Activated naive CD4-positive, alpha-beta T cell (primary cell): ENCODE results near the gene ENOX1.
"Not testable (repeated sequence)": the region's sequence is repeated elsewhere in the genome, so short reads cannot be mapped to it uniquely, and the experiment has no call there.

Experiments
- DNase-seq, 4 experiments: peaks; one replicate each; lab custom pipeline; 2025; lab: John Stamatoyannopoulos, UW

The ENOX1 gene

DNA sequence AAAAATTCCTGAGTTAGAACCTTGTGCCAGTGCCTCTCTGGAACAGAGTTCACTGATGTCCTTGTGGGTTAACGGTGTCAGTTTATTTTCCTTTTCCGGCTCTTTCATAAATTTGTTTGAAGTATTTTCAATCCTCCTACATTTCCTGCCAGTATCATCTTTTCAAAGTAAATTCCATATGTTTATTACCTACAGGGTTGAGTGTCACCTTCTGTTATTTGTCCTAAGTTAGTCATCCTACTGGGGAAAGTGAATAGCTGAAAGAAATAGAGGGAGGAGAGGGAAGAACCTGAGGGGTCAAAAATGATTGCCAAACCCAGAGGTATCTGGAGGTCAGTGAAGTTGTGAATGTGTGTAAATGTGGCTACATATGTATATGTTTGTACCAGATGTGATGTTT, 582.2 kb downstream of the ENOX1 start:
- DNase-seq = no peak

DNA sequence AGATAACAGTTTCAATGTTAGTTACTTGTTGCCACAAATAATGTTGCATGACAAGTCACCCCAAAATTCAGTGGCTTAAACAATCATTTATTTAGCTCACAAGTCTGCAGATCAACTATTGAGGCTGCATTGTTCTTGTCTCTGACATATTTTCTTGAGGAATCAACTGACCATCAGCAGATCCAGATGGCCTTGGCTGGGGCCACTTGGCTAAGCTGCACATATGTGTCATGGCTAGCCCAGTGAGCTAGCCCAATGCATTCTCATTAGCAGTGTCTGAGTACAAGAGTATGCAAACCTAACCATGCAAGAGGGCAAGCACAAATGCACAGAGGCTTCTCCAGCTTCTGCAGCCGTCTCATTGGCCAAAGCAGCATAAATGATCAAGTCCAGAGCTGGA, 583.0 kb downstream of the ENOX1 start:
- no peak for DNase-seq

DNA sequence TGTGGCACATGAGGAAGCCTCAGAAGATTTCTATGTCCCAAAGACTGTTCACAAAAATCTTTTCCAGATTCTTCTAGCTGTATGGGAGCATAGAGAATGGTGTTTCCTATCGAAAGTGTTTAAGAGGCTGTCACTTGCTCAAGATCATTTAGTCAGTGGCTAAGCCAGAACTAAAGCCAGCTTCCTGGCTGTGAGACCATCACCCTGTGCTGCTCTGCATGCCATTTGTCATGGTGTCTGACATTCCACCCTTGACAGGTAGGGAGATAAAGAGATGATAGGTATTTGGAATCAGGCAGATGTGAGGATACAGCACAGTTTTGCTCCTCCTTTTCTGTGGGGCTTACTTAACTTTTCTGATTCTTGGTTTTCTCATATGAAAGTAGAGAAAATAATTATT, 586.0 kb downstream of the ENOX1 start:
- no peak for DNase-seq

DNA sequence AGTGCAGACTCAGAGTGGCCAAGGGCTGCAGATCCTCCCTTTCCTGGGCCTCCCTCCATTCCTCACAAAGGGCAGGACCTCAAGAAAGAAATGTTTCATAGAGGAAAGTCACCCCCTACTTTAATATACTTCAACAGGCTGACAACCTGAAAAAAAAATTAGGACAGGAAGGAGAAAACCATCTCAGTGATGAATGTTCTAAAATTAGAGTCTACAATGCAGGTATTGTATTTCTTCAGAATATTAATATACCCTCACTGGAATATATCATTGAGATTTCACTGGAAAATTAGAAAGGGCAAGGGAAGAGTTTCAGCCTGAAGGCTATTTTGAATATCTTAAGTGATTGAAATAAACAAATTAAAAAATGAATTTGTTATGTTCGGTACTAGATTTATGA, 586.5 kb downstream of the ENOX1 start:
- DNase-seq = no peak

DNA sequence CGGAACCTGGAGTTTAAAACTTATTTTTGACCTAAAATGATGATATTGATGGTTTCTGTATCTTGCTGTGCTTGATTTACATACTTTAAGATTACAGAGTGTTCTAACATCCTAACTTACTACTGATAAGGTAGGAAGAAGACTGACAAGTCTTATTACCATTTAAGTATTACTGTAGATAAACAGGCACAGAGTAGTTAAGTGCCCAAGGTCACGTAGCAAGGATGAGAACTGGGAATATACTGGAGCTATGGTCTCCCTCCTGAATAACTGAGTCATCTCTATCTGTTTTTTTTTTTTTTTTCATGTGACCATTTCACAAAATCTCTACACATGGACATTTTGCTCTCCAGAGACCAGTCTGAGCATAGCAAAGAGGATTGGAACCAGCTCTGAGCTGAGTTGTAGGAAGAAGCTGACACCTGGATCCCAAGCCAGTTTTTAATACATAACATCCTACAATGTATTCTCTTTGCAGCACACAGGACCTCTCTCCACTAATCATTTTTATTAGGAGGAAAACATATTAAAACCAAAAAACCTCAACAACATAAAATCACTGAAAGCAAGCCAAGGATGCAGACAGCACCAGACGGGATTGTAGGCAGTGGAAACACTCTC, 589.9 kb downstream of the ENOX1 start:
- no peak for DNase-seq

DNA sequence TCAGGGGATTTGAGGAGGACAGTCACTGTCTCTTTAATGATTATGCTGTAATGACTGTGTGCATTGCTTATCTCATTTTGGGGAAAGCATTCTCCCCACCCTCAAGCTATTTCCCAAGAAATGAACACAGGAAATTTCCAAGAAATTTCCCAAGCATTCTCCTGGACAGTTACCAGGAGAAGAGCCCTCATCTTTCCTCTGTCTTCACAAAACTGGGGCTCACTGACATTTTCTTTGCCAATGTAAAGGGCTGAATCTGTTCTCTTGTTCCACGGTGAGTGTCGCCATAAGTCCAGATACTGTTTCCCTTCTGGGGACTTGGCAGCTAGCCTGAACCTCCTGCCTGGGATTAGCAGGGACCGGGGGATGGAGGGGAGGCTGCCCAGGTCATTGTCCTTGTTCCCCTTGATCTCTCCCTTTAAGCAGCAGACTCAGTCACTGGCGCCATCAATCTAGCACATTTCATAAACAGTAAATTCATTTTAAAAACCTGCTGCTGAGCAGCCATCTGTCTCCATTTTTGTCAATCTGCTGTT, 590.6 kb downstream of the ENOX1 start:
- DNase-seq = no peak

DNA sequence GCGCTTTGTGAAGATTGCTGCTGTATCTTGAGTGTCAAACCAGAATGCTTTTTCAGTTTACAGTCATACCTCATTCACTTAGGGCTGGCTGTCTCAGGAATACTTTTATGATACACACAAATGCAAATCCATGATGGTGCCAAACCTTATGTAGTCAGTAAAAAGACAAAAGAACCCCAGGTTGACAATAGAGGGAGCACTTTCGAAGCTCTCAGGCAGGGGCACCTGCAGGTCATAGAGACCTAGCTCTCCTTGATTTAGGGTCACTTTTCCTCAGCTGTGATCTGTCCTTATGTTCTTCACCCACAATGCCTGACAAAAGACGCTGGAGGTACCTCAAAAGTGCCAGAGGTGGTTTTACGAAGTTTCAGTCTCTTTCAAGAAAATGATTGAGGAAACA, 591.2 kb downstream of the ENOX1 start:
- no peak for DNase-seq

DNA sequence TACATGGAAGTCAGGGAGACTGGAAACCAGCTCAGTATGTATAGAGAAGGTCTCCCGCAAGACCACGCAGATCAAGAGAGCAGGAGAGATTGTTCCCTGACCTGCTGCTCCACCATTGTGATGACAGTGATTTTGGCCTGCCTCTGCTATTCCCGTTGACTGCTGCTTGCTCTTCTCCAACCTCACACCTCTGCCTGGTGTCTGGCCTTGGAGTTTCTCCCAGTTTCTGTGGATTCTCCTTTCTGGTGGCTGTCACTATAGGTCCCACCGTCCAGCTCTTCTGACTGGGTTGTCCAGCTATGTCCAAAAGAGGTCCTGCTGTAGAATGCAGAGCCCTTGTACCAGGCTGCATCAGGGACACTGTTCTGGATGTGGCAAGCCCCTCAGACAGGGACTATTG, 591.7 kb downstream of the ENOX1 start:
- DNase-seq = no peak

DNA sequence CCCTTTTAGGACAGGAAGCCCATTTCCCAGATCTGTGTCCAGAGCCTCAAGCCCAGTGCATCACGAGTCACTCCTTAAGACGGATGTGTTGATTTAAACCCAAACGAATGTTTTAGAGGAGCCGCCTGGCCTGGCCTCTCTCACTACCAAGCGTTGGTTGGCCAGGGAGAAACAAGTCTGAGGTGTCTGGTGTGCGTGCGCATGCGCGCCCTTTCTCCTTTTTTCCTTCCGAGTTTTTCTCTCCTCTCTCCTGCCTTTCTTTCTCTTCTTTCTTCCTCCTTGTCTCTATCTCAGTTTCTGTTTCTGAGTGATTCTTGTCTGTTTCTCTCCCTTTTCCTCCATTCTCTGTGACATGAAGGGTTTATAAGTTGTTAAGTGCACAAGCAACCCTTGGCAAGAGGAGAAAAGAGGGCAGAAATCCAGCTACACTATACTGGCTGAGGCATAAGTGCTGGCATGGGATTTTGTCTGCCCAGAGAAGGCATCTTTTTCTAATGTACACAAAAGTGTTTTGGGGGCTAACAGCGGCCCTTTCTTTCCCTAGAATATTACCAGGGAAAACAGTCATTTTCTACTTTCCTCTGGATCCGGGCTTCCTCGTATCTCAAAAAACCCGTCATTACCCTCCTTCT, 592.9 kb downstream of the ENOX1 start:
- DNase-seq = no peak

DNA sequence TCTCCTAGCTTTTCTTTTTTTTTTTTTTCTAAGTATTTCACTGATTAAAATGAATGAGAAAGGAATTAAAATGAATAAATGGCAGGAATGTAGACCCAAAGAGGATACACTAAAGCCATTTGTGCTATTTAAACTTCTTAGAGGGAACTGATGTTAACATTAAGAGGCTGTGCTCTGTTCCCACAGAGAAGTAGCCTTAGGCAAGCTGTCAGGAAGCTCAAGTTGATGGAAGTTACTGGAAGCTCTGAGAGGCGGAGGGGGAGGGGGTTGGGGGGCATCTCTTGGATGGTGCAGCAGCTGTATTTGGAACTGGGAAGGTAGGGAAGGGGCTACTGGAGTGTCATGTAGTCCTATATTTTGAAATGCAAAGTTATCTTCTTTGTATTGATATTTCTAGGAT, 595.2 kb downstream of the ENOX1 start:
- no peak for DNase-seq

DNA sequence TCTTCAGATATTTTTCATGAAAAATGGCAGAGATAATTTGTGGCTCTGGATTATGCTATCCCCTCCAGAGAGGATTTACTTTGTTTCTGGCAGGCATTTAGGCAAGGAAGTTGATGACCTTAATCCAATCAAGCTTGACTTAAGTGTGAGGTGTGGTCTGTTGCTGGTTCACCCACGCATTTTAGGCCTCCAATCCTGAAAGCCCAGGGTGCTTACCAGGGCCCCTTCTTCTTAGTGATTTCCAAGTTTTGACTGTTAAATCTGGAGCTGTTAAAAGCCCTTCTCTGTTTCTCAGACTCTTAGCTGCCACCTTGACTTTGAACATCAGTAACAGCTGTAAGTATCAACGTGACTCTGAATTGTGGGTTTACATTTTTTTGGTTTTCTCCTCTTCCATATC, 601.5 kb downstream of the ENOX1 start:
- no peak for DNase-seq

DNA sequence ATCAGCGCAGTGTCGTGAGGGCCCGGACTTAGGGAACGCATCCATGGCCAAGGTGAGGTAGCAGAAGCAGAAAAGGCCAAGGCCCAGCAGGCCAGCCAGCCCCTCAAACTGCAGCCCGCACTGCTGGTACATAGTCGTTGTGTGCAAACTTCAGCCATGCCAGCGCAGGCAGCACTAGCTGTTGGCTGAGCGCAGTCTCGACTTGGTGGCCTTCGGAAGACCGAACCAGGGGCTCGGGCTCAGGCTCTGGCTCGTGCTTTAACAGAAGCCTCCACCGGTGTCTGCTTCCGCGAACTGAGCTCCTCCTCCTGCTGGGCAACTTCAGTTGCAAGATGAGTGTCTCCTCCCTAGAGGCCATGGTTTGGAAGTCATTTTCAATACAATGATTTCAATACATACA, 605.9 kb downstream of the ENOX1 start:
- DNase-seq = no peak

DNA sequence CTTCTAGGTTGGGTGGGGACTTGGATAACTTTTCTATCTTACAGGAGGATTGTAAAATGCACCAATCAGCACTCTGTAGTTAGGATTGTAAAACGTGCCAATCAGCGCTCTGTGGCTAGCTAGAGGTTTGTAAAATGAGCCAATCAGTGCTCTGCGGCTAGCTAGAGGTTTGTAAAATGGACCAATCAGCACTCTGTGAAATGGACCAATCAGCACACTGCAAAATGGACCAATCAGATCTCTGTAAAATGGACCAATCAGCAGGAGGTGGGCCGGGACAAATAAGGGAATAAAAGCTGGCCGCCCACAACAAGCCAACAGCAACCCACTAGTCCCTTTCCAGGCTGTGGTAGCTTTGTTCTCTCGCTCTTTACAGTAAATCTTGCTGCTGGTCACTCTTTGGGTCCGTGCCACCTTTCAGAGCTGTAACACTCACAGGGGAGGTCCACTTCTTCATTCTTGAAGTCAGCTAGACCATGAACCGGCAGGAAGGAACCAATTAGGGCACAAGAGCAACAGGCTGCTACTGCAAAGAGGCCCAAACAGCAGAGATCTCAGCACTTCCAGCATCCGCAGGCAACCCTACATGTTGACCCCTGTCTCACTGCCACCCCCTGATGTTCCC, 606.6 kb downstream of the ENOX1 start:
- DNase-seq = no peak

DNA sequence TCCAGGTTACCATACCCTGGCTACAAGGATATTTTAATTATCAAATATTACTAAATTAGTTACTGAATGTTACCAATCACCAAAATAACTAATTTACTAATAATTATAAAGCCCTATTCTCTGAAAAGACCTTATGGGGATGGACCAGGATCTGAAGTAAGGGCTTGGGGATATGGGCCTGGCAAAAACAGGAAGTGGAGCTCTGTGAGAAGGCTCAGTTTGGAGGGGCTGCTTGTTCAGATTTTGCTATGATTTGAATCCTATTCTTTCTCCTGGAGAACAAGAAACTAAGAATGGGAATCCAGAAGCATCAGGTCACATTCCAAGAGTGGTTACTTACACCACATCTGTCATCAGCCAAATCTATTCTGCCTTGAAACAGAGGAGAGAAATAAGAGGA, 615.3 kb downstream of the ENOX1 start:
- no peak for DNase-seq

DNA sequence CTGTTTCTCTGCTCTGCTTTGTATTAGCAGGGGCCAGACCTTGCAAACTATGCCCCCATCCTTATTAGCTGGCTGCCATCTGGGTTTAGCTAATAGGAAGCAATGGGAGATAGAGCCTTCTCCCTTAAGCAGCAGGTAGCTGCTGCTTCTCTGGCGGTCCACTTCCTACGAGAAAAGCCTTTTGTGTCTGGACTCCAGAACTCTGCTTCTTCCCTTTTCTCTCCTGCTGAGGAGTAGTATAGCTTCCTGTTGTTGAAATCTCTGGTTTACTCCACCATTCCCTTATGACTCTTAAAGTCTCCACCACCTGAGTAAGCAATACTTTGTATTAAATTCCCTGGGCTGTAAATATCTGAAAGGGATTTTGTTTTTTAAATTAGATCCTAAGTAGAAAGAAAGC, 616.3 kb downstream of the ENOX1 start:
- DNase-seq = no peak

DNA sequence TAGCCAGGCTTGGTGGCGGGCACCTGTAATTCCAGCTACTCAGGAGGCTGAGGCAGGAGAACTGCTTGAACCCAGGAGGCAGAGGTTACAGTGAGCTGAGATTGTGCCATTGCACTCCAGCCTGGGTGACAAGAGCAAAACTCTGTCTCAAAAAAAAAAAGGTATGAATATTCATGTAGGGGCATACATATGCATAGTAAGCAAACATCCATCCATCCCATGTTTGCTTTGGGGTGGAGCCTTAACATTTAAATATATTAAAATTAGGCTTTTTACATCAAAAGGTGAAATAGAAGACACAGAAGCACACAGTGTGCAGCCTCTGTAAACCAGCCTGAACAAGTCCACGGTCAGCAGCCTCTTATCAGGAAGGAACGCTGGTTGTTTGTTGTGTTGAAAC, 618.3 kb downstream of the ENOX1 start:
- not testable (repeated sequence) for DNase-seq

DNA sequence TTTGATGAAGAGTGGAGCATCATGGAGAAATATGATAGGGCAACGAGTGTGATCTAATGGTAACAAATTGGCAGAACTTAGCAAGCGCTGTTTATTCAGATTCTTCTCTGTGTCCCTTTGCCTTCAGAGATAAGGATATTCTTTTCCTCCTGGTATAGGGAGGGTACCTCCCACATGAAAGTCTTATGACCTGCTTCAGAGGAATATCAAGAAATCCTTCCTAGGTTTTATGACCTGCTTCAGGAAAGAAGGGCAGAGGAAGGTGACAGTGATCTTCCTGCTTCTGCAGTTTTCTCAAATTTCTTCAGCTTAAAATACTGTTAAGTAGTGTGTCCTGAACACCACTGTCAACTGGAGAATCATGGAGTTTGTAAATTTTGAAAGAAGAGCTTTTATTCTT, 619.0 kb downstream of the ENOX1 start:
- DNase-seq = no peak

DNA sequence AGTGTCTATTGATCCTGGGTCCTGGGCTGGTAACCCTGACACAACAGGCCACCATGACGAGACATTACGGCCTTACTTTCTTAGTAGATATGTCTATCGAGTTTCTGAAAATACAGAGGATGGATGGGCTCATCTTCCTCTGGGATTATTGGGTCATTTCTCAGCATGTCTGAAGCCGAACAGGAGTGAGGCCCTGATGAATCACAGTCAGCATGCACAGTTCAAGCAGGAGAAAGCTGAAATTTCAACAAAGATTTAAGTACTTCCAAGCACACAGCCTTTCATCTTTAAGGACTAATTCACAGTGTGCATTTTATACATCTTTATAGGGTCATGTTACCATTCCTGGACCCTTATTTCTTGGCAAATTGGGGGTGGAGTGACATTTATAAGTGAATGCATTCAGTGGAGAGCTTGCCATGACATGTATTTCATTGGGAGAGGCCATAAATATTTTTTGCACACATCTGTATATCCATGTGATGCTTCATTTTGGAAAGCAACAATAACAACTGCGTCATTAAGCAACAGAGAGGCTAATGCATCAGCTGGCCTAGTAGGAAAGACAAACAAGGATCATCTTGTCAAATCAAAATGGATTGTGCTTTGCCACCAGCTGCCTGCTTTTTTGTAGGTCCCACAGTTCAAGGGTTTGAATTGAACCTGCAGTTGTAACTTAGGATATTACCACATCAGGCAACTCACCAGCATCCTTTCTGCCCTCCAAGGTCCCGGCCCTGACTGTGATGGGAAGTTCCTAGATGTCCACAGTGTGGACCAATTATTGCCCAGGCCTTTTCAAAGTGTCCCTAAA, 619.9 kb downstream of the ENOX1 start:
- DNase-seq = no peak
